MM.1S (cell line): ENCODE results near the gene SOWAHB.

Experiments
- DNase-seq: peaks from one replicate; pipeline ENCODE4 v3.0.0-alpha.2; 2015
- H2AFZ ChIP-seq: fragments of 300-600 bp; sonication (generic); 2 replicates; pipeline ENCODE4 v1.6.0; 2016; ENCODE audit warnings: antibody characterized with exemption, low read length
- H3F3A ChIP-seq: fragments of 300-600 bp; sonication (generic); 2 replicates; pipeline ENCODE4 v1.6.1; 2016; ENCODE audit warnings: mild to moderate bottlenecking, antibody characterized with exemption, low read length, moderate library complexity, mixed read lengths; ENCODE audit not compliant: insufficient read depth
- H3K27ac ChIP-seq: fragments of 300-600 bp; sonication (generic); 2 replicates; pipeline ENCODE4 v1.5.1; 2016; ENCODE audit warnings: mild to moderate bottlenecking, low read length
- H3K27me3 ChIP-seq: fragments of 300-600 bp; sonication (generic); replicated peaks from 2 replicates; pipeline ENCODE4 v1.6.0; 2016; ENCODE audit warnings: low read length; ENCODE audit not compliant: insufficient read depth
- H3K36me3 ChIP-seq: fragments of 300-600 bp; sonication (generic); replicated peaks from 2 replicates; pipeline ENCODE4 v1.6.1; 2016; ENCODE audit warnings: mild to moderate bottlenecking, low read length, mixed read lengths; ENCODE audit not compliant: insufficient read depth
- H3K4me1 ChIP-seq: fragments of 300-600 bp; sonication (generic); 2 replicates; pipeline ENCODE4 v1.6.1; 2016; ENCODE audit warnings: low read length, mixed read lengths
- H3K4me2 ChIP-seq: fragments of 300-600 bp; sonication (generic); 2 replicates; pipeline ENCODE4 v1.6.0; 2016; ENCODE audit warnings: low read depth, low read length
- H3K4me3 ChIP-seq: fragments of 300-600 bp; sonication (generic); 2 replicates; pipeline ENCODE4 v1.5.1; 2016; ENCODE audit warnings: low read length, mixed read lengths
- H3K79me2 ChIP-seq: fragments of 300-600 bp; sonication (generic); 2 replicates; pipeline ENCODE4 v1.6.1; 2016; ENCODE audit warnings: mixed run types, low read length, mixed read lengths
- H3K9ac ChIP-seq: fragments of 300-600 bp; sonication (generic); 2 replicates; pipeline ENCODE4 v1.6.1; 2016; ENCODE audit warnings: low read length, mixed read lengths
- H3K9me2 ChIP-seq: fragments of 300-600 bp; sonication (generic); replicated peaks from 2 replicates; pipeline ENCODE4 v1.6.1; 2016; ENCODE audit warnings: mild to moderate bottlenecking, low read length, mixed read lengths; ENCODE audit not compliant: insufficient read depth
- H3K9me3 ChIP-seq: fragments of 300-600 bp; sonication (generic); replicated peaks from 2 replicates; pipeline ENCODE4 v1.6.1; 2016; ENCODE audit warnings: mild to moderate bottlenecking, low read length, mixed read lengths; ENCODE audit not compliant: insufficient read depth
- H4K20me1 ChIP-seq: fragments of 300-600 bp; sonication (generic); 2 replicates; pipeline ENCODE4 v1.6.1; 2016; ENCODE audit warnings: mild to moderate bottlenecking, low read length, moderate library complexity, mixed read lengths; ENCODE audit not compliant: insufficient read depth
- EZH2 ChIP-seq: fragments of 300-600 bp; sonication (generic); optimal IDR thresholded peaks from 2 replicates; pipeline ENCODE3; 2017; ENCODE audit warnings: low read depth, mild to moderate bottlenecking, antibody characterized with exemption, low read length, mixed read lengths
- EZH2phosphoT487 ChIP-seq: fragments of 300-600 bp; sonication (generic); IDR thresholded peaks from 2 replicates; pipeline ENCODE4 v1.6.1; 2018; ENCODE audit warnings: antibody characterized with exemption, low read length
- TF ChIP-seq, protein P1 (sequence below): fragments of 300-600 bp; sonication (generic); IDR thresholded peaks from 2 replicates; pipeline ENCODE4 v1.5.1; 2016; ENCODE audit warnings: antibody characterized with exemption, low read length, mixed read lengths

Gene SOWAHB

DNA sequence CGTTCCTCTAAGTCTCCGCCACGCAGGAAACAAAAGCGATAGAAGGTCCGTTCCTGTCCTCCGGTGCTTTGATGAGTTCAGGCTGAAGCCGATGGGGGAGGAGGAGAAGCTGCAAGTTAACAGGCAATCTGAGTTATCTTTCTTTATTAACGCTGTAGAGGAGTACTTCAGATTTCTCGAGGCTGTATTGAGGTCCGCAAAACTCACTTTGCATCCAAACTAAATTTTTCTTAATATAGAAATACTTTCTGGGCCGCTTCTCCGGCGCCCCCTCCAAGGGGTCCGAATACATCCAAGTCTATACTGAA lies 395 bp upstream of the SOWAHB start:
- Histone ChIP-seq H3K36me3 (no peaks in the 10 kb centered on the region), H3K27ac (no peak overlapping the region), H3K79me2 (no peaks in the 10 kb centered on the region), H3K4me2 (peak overlapping the region; percentile 47), H4K20me1 (no peaks in the 10 kb centered on the region), H2AFZ (peak overlapping the region; percentile 61), H3K27me3 (no peaks in the 10 kb centered on the region), H3K4me1 (0 out of 2 replicates have a peak, but pooled peaks cover 5% of the 10 kb centered on the region), H3K4me3 (peak overlapping the region; percentile 63), H3F3A (peaks cover 4% of the 10 kb centered on the region; the same call in 1 of the 2 replicates), H3K9ac (peak overlapping the region; percentile 47; the same call in 1 of the 2 replicates), H3K9me2 (no peaks in the 10 kb centered on the region), H3K9me3 (no peaks in the 10 kb centered on the region)
- DNase-seq = no peak
- TF ChIP-seq EZH2phosphoT487 (no peak), EZH2 (no peak)
- TF ChIP-seq, protein P1, sequence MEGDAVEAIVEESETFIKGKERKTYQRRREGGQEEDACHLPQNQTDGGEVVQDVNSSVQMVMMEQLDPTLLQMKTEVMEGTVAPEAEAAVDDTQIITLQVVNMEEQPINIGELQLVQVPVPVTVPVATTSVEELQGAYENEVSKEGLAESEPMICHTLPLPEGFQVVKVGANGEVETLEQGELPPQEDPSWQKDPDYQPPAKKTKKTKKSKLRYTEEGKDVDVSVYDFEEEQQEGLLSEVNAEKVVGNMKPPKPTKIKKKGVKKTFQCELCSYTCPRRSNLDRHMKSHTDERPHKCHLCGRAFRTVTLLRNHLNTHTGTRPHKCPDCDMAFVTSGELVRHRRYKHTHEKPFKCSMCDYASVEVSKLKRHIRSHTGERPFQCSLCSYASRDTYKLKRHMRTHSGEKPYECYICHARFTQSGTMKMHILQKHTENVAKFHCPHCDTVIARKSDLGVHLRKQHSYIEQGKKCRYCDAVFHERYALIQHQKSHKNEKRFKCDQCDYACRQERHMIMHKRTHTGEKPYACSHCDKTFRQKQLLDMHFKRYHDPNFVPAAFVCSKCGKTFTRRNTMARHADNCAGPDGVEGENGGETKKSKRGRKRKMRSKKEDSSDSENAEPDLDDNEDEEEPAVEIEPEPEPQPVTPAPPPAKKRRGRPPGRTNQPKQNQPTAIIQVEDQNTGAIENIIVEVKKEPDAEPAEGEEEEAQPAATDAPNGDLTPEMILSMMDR = no peak

DNA sequence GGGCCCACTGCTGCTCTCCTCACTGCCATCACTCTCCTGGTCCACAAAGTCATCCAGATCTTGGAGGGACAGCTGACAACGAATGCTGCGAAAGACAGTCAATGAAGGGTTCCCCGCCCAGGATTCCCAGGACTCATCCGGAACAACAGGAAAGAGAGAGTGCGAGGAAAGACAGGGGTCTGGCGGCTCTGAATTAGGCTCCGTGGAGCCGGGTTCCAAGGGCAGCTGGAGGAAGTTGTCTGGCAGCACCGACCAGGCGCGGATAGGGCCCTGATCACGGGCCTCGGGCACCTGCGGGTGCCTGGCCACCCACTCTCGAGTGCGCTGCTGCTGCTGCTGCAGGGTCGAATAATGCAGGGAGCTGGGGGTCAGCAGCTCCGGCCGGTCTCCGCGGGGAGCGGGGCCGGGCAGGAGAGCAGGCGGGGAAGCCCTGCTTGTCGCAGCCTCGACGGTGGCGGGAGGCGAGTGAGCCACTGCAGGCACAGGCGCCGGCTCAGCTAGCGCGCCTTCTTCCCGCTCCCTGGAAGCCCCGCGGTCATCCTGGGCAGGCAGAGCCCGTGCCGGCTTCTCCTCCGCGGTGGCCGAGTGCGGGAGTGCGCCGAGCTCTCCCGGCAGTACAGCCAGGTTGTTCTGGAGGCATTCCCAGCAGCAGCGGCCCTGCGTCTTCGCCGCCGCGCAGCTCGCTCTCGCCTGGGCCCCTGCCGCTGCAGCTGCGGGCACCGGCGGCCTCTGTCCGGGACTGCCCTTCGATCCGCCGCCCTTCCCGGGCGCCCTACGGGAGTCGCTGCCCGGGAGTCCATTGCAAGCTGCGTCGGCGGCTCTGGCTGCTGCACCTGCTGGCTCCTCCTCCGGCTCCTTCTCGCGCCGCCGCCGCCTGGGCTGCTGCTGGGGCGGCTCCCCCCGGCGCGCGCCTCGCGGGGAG lies 1.1 kb downstream of the SOWAHB start:
- H3K27me3 ChIP-seq = no peaks in the 10 kb centered on the region
- H3K9me2 ChIP-seq = no peaks in the 10 kb centered on the region
- H3K27ac ChIP-seq = no peak overlapping the region
- H3K9ac ChIP-seq = no peak overlapping the region
- H3K4me3 ChIP-seq = peak overlapping the region; percentile 63
- H3K4me1 ChIP-seq = 0 out of 2 replicates have a peak, but pooled peaks cover 5% of the 10 kb centered on the region
- 0 out of 2 replicates have a peak overlapping the region, but pooled peaks have one; percentile 23 for H2AFZ ChIP-seq
- no peaks in the 10 kb centered on the region for H3K9me3 ChIP-seq
- no peaks in the 10 kb centered on the region for H4K20me1 ChIP-seq
- no peaks in the 10 kb centered on the region for H3K79me2 ChIP-seq
- TF ChIP-seq EZH2 (no peak), EZH2phosphoT487 (no peak)
- TF ChIP-seq, protein P1 = no peak
- peak; percentile 47 for DNase-seq
- H3K36me3 ChIP-seq = no peaks in the 10 kb centered on the region
- H3K4me2 ChIP-seq = peak overlapping the region; percentile 38; the same call in 1 of the 2 replicates
- H3F3A ChIP-seq = peaks cover 4% of the 10 kb centered on the region; the same call in 1 of the 2 replicates

DNA sequence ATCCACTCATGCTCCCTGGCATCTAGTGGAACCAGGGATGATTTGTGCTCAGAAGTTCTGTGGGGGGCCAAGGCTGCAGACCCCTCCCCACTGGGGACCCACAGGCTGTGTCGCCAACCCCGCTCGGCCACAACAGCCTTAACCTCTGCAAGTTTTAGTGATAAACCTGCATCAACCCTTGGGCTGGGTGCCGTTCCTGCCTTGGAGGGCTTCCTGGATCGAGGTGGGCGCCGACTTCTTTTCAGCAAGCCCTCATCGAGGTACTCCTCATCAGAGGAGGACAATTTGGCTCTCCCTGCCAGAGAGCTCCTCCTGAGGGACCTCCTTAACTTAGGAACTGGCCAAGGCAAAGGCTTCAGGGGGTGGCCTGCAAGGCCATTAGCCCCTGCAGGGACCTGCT lies 1.9 kb downstream of the SOWAHB start:
- H3K4me1 ChIP-seq = 0 out of 2 replicates have a peak, but pooled peaks cover 5% of the 10 kb centered on the region
- no peak overlapping the region for H3K4me2 ChIP-seq
- no peak overlapping the region for H2AFZ ChIP-seq
- H3K27me3 ChIP-seq = no peaks in the 10 kb centered on the region
- no peaks in the 10 kb centered on the region for H4K20me1 ChIP-seq
- no peak overlapping the region for H3K4me3 ChIP-seq
- H3K27ac ChIP-seq = no peak overlapping the region
- no peaks in the 10 kb centered on the region for H3K36me3 ChIP-seq
- H3K9me2 ChIP-seq = no peaks in the 10 kb centered on the region
- no peak for DNase-seq
- H3F3A ChIP-seq = peaks cover 4% of the 10 kb centered on the region; the same call in 1 of the 2 replicates
- H3K9me3 ChIP-seq = no peaks in the 10 kb centered on the region
- H3K79me2 ChIP-seq = no peaks in the 10 kb centered on the region
- H3K9ac ChIP-seq = no peak overlapping the region
- no peak for TF ChIP-seq EZH2phosphoT487
- no peak for TF ChIP-seq EZH2

DNA sequence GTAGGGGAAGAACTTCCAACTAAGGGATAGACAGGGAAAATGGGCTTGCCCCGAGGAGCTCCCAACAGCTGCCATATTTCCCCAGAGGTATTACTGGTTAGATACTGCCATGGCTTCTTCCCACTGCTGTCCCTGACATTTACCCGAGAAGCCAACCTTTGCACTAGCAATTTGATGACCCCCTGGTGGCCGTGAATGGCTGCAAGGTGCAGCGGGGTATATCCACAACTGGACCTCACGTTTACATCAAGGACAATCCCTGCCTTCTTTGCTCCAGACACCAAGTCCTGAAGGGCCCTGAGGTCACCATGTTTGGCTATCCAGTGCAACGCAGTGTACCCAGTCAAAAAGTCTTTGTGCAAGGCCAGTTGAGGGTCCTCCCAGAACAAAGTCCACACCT lies 2.3 kb downstream of the SOWAHB start:
- Histone ChIP-seq H3K4me1 (0 out of 2 replicates have a peak, but pooled peaks cover 5% of the 10 kb centered on the region), H3K36me3 (no peaks in the 10 kb centered on the region), H3K4me2 (no peak overlapping the region), H3K4me3 (no peak overlapping the region), H3K9me3 (no peaks in the 10 kb centered on the region), H2AFZ (no peak overlapping the region), H3K27ac (no peak overlapping the region), H4K20me1 (no peaks in the 10 kb centered on the region), H3F3A (peaks cover 4% of the 10 kb centered on the region; the same call in 1 of the 2 replicates), H3K9me2 (no peaks in the 10 kb centered on the region), H3K9ac (no peak overlapping the region), H3K79me2 (no peaks in the 10 kb centered on the region), H3K27me3 (no peaks in the 10 kb centered on the region)
- no peak for DNase-seq
- TF ChIP-seq EZH2phosphoT487 (no peak), EZH2 (no peak)
- TF ChIP-seq, protein P1 = no peak; the same call in 1 of the 2 replicates
